Stimulated activated CD4-positive, alpha-beta T cell treated with anti-CD3 and anti-CD28 coated beads, Interleukin-4, amount 100 ng/mL, for 4 hours (primary cell): Measurements from ENCODE around the gene XPC.
"Not testable (repeated sequence)": the region's sequence is repeated elsewhere in the genome, so short reads cannot be mapped to it uniquely, and the experiment has no call there.

Source experiments
- DNase-seq, 2 experiments: peaks; one replicate each; pipeline ENCODE4 v3.0.0-alpha.2; 2020

XPC gene

DNA sequence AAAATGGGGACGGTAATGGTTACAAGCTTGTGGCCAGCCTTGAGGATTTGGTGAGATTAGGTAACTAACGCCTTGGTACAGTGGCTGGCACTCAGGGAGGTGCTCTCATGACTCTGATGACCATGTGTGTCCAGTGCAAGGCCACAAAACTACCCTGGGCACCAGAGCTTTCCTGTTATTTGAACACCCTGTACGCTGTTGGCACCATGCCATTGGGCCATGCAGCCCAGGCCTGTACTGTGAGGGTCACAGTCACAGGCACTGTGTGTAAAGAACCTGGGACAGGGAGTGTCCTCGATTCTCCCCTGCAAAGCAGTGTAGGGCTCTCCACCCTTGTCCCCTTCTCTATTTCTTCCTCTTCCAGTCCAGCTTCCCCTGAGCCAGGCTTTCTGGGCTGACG, 47.3 kb downstream of the XPC start:
- no peak for DNase-seq

DNA sequence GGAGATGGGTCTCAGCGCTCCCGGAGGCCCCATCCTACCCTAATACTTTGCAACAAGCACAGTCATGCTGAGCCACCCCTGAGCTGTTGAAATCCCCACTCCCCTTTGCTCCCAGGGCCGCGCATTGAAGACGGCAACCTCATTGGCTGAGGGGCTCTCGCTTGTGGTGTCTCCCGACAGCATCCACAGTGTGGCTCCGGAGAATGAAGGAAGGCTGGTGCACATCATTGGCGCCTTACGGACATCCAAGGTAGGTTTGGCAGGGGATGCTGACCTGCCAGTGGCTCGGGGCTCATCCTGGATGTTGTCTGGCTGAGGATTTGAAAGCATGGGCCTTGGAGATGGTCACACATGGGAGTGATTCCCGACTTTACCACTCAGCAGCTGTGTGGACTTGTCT, 47.7 kb downstream of the XPC start:
- no peak for DNase-seq

DNA sequence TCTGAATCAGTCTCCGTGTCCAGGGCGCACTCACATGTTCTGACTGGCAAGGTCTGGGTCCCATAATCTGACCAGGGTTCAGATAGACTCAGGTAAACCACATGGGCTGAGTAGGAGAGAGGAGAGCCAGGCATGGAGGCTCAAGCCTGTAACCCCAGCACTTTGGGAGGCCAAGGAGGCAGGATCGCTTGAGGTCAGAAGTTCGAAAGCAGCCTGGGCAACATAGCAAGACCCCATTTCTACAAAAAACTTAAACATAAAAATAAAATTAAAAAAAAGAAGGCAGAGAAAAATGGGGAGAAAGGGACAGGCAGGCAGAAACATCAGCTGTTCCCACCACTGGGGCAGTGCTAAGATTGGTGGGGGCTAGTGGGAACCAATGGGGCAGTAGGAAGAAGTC, 48.2 kb downstream of the XPC start:
- no peak for DNase-seq

DNA sequence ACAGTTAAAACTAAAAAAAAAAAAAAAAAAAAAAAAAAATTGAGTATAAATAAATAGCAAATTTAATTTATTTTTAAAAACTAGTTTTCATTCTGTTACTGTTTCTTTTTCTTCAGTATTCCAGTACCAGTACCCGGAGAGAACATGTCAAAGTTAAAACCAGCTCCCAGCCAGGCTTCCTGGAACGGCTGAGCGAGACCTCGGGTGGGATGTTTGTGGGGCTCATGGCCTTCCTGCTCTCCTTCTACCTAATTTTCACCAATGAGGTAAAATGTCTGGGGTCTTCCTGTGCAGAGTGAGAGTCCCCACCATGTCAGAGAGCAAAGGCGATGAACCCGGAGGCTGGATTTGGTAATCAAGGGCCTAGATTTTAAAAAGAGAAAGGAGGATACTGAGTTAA, 49.1 kb downstream of the XPC start:
- DNase-seq: no peak

DNA sequence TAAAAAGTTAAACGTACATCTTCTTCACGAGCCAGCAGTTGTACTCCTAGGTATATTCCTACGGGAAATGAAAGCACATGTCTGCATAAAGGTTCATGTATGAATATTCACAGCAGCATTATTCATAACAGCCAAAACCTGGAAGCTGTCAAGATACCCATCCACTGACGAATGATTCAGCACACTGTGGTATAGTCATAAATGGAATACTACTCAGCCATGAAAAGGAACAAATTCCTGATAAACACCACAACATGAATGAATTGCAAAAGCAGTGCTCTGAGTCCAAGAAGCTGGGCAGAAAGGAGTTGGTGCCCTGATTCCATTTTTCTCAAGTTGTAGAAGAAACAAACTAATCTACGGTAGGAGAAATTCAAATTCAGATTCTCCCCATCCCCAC, 49.7 kb downstream of the XPC start:
- DNase-seq: no peak

DNA sequence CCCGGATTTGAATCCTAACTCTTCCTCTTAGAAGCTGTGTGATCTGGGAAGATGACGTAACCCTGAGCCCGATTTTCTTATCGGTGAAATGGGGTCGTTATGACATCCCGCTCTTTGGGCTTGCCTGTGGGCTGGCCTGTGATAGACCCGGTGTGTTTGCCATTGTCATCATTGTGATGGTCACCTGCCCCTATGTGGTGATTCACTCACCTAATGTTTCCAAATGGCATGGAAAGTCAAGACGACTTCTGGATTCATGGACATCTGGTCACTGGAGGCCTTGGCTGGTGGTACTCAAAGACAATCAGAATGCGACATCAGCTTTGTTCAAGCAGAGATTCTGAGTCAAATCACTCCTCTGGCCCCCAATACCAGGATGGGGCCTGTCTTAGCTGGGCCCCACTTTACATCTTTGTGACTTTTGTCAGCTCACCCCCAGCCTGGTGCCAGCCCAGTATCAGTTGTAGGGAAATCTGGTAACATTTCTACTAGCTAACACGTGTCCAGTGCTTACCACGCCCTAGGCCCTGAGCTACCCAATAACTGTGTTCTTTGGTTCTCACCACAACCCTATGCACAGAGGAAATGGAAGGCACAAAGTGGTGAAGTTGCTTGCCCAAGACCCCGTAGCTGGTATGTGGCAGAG, 50.8 kb downstream of the XPC start:
- no peak for DNase-seq

DNA sequence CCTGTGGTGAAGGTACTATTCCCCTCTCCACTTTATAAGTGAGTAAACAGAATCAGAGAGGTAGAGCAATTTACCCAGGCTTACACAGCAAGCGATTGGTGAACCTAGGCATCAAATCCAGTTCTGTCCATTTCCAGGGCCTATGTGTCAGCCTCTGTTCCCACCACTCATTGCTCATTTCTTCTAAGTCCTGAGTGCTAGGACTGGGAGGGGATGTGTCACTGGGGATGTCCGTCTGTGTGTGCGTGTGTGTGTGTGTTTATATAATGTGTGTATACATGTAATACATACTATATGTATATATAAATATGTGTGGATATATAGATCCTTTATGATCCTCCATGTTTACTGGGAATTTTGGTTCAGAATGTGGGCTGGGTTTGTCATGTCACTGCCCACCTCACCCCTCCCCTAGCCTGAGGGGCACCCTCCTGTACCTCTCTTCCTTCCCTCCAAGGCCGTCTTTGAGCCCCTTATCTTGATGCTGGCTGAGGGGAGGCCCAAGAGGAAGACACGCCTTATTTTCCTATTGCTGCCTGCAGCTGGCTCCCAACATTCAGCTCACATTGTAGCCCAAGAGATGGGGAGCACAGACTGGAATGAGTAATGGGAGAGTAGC, 51.4 kb downstream of the XPC start:
- no peak for DNase-seq

DNA sequence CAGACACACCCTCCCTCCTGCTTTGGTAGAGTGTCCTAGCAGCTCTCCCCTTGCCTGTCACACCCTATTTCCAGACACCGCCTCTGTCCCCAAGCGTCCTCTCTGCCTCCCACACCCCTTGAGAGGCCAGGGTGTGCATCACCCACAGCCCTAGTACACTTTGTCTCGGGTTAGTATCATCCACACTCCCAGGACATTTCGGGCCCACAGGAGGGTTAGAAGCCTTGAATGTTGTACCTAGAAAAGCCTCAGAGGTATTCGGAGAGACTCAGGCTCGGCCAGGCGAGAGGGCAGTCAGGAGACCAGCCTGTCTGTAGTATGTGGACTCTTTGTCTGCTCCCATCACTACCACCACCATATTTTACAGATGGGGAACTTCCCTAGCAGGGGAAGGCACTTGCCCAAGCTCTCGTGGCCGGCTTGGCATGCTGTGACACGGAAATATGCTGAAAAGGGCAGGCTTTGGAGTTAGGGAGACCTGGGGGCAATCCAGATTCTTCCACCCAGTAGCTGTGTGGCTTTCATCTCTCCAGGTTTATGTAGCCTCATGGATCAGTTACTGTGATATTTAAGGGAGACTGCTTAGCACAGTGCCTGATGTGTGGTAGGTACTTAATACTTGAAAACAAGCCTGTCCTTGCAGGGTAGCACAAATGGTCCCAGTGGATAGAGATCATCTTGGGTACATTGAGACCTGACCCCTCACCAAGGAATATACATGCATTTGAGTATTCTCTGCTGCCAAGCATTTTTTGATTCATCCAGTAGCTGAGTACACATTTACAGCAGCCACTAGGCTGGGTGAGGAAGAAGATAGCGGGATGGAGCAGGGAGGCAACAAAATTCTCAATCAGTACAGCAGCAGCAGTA, 52.1 kb downstream of the XPC start:
- no peak for DNase-seq

DNA sequence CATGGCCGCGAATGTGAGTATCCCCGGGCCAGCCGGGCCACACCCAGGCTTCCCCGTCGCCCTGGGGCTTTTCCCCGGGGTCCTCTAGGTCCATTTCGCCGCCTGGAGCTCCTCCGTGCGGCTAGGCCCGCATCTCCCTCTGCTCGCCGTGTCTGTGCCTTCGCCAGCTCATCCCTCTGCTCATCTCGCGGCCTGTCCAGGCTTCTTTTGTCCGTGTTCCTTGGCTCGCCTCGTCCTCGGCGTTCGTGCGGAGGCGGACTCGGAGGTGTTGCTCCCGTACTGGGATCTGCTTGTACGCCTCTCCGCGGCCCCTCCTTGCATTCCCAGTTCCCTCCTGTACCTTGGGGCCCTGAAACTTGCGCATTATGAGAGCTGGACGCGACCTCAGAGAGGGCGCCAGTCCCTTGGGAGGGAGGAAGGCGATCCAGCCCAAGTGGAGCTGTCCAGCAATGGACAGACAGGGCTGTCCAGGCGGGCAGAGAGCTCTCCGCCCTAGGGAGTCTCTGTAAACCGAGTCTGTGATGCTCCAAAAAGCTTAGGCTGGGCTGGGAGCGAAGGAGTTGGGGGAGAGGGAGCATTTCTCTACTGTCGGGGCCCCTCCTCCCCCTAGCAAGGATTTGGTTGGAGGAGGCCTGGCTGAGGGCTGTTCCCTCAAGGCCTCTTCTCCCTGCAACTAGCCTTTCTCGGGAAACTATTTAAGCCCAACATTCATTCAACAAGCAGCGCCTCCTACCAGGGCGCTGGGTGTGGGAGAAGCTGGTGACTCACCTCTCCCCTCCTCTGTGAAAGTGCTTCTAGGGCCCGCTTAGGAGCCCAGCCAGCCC, 53.0 kb downstream of the XPC start:
- DNase-seq: peak; percentile 57 to 76

DNA sequence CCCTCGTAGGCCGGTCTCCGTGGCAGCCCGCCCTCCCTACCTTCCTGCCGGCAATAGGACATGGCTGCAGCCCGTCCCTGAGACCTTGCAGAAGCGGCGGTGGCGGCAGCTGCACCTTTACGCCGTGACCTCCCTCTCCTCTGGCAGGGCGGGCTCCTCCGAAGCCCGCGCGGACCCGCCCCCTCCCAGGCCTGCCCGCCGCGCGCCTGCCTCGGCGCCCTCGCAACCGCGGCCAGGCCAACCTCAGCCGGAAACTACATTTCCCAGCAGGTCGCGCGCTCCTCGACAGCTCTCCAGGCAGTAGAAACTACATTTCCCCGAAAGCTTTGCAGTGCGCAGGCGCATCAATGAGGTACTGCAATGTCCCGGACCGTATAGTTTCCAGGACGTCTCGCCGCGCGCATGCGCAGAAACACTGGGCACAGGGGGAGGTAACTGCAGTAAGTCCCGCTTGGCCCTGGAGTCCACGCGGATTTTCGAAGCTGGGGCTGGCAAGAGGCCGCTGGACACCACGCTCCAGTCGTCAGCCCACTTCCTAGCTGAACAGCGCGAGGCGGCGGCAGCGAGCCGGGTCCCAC, 53.7 kb downstream of the XPC start, which contains the start of the genes CHCHD4 and TMEM43:
CHCHD4 (minus strand) TSS at position 256 of the 578 bp plus-strand sequence; CDS start at position 62, 194 bp downstream.
TMEM43 (plus strand) TSS at position 438 of the 578 bp plus-strand sequence. CDS start 142 bp downstream, outside the sequence.
- DNase-seq: peak; percentile 95 to 99

DNA sequence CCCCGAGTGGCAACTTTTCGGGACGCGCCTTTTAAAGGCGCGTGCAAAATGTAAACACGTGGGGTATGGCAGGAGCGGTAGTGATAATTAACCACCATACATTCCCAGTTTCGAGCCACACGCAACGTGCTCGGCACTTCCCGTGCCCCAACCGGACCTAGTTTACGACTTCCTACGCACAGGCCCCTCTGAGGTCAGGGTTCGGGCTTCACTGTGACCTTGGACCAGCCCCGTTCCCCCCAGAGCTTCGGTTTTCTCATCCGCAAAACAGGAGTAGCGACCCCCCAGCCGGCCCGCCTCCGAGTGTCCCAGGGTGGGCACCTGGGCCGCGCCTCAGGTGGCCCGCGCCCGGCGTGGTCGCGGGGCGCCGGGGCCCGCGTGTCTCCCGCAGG, 54.2 kb downstream of the XPC start:
- DNase-seq: peak; percentile 65 to 66

DNA sequence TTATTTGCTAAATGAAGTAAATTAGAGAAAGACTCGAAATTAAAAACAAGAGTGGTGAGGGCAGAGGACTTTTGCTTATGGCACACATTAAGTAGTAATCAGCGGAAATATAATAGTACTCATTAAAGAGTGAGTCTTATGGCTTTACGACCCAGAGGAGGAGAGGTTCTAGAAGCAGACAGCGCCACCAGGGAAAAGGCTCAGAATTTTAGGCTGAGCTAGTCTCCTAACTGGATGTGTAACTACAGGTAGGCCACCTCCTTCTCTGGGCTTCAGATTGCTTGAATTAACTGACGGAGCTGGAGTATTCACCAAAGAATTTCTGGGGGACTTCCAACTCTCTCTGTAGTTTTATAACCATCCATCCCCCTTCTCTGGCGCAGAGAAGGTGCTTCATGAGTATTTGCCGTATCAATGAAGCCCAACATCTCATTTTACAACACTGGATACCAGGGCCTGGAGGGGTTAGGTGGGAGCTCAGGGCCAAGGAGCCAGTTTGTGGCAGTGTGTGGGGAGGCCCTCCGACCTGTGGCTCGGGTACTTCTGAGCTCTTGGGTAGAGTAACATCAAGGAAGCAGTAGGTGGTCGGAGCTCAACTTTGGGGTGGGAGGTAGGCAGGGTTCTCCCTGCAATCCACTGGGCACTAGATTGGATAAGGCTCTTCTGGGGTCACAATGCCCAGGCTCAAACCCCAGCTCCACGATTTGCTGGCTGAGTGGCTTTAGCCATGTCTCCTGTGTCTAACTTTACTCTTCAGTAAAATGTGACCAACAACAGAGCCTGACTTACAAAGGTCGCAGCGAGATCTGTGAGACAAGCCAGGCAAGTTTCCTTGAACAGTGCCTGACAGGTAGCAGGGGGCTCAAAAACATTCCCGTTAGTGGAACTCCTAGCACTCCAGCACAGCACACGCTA, 54.8 kb downstream of the XPC start:
- no peak for DNase-seq

DNA sequence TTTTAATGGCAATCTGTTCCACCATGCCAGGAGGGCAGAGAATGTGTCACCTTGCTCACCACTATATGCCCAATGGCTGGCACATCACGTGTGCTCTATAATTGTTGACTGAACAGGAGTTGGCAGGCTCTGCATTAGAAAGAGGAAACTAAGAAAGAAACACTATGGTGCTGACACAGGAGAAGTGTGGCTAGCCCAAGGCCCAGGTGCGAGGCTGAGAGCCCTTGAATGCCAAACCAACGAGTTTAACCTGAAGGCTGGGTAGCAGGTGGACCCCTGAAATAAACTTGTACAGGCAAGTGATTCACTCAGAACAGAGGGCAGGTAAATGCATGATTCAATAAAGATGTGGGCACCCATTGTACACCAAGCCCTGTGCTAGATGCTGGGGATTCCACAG, 56.1 kb downstream of the XPC start:
- no peak for DNase-seq

DNA sequence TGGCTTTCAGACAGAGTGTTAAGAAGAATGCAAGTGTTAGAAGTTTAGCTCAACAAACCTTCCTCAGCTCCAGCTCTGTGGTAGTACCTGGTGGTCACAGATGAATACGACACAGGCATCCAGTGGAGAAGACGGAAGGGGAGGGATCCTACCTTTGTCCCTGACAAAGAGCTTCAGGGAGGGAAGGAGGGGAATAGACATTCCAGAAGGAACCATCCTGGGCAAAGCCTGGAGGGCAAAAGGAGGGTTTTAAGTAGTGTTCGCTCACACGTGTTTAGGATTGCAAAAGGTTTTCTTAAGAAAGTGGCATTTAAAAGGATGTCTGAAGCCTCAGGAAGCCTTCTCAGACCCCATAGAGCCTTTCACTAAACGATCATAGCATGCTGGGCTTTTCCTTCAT, 56.5 kb downstream of the XPC start:
- DNase-seq: no peak

DNA sequence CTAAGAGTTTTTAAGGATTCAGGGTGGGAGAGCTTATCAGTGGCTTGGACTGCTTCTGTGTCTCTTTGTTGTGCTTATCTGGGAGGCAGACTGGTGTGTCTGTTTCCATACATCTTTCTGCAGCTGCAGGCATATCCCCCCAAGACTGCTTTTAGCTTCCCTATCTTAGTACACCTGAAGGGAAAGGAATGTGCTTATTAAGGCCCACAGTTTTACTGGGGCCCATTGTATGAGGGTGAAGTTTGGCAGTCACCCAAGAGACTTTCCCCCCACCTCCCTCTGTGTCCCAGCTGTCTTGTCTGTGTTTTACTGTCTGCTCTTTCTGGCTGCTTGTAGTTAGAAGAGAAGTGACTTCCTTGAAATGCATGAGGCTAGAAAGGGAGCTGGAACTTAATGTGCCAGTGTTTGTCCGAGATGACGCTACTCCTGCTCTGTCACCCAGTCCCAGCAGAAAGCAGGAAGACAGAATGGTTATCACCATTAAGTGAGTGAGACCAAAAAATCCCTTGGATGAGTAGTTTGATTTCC, 57.4 kb downstream of the XPC start:
- not testable (repeated sequence) for DNase-seq

DNA sequence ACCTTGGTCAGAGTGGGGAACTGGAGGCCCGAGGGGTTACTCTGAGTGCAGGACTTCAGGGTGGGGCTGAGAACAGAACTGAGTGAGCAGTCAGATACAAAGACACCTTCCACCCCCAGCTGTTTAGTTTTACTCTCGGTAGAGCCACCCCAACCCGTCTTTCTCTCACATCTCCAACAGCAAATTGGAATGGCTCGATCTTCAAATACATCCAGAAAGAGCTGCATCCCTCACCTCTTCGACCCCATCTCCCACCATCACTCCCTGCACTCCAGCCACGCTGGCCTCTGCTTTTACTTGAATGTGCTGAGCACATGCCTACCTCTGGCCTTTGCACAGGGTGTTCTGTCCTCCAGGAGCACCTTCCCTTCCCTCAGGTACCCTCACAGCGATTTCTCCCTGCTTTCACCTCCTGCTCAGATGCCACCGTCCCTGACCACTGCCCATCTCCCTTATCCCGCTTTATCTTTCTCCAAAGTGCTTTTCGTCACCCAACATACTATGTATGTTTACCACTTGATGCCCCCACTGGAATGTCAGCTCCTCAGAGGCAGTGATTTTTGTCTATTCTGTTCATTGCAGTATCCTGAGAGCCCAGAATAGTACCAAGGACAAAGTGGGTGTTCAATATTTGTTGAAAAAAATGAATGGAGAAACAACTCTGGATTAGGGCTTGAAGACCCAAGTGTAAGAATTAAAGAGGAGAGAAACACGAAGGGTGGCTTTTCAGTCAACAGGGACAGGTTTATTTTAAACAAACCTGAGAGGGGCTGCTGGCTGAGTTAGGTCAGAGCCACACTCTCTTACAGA, 58.1 kb downstream of the XPC start:
- DNase-seq: no peak

DNA sequence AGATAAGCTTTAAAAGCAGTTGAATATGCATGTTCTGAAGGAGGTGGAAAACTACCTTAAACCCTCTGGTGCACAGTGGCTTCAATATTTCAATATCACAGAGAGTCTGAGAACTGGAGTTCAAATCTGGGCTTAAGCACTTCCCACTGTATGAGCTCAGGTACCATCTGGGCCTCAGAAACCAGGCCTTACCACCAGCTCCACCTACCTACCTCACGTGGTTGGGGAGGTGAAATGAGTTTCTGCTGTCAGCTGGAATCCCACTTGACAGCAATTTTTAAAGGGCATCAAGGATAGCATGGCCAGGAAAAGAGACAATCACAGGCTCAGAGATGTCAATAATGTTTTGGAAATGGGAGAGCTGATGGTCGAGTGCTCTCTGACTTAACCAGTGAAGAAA, 58.8 kb downstream of the XPC start:
- no peak for DNase-seq

DNA sequence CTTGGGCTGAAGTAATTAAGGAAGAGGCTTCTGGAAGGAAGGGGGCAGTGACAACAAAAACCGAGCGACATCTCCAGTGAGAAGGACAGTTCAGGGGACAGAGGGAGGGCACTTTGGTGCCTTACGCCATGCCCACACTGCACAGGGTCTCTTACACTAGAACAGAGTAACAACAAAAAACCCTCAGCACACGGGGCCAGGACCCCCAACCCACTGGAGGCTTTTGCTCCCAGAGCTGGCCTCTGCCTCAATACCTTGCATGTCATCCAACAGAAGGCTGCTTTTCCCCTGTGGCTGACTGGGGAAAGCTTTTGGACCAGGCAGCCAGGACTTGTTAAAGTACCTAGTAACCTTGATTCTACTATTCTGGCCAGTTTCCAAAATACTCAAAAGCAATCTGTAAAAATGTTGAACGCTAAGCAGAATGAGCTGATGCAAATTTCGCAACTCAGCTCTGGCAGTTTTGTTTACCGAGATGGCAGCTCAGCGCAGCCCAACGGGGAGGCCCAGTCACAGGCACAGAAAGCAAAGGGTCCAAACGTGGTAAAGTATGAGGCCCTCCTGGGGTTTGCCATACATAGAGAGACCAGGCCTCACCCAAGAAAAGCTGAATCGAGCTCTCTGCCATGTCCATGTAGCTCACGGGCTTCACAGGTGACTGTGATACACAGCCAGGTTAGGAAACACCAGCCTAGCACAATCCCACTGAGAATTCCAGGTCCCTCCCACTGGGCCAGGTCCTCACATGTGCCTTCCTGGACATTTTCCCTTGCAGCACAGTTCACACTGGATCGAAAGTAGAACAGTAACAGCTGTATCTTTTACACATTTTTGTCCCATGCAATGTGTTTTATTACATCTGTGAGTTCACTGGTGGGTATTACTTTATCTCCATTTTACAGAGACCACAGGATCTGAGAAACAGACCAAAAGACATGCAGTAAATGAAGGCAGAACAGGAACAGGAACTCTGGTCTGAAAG, 59.7 kb downstream of the XPC start:
- DNase-seq: no peak
